ENCODE data around the gene ASIC4. TPM values are rescaled to one million over a fixed set of nuclear protein-coding genes. Genes with fewer than 3 reads are reported as not detected.

ASIC4 gene
- total RNA-seq, 1 donor from 2014 or later = not detected

DNA sequence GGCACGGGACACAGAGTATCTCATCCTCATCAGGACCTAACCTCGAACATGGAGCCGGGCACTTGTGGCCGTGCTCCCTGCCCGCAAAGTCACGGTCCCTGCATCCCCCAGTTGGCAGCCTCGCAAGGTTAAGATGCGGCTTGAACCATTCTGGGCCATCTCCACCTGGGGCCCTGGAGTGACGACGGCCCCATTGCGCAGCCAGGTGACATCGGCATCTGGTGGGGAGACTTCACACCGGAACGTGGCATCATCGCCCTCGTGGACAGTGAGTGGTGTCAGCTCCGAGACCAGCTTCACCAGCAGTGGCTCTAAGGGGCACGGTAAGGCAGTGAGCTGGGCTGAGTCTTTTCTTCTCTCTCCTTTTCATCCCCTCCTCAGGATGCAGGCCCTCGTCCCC is 42.1 kb downstream of the ASIC4 start:
- H3K9me3 ChIP-seq = no peaks in the 10 kb centered on the region
- TF ChIP-seq, protein P1, sequence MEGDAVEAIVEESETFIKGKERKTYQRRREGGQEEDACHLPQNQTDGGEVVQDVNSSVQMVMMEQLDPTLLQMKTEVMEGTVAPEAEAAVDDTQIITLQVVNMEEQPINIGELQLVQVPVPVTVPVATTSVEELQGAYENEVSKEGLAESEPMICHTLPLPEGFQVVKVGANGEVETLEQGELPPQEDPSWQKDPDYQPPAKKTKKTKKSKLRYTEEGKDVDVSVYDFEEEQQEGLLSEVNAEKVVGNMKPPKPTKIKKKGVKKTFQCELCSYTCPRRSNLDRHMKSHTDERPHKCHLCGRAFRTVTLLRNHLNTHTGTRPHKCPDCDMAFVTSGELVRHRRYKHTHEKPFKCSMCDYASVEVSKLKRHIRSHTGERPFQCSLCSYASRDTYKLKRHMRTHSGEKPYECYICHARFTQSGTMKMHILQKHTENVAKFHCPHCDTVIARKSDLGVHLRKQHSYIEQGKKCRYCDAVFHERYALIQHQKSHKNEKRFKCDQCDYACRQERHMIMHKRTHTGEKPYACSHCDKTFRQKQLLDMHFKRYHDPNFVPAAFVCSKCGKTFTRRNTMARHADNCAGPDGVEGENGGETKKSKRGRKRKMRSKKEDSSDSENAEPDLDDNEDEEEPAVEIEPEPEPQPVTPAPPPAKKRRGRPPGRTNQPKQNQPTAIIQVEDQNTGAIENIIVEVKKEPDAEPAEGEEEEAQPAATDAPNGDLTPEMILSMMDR (IDR thresholded peaks at IDR 0.05) = no peak
- TF ChIP-seq POLR2AphosphoS5 (IDR thresholded peaks at IDR 0.05; ENCODE audit: insufficient read depth in 1 of 2, low read depth in 1 of 2) (no peak), POLR2A (IDR thresholded peaks at IDR 0.05) (no peak)
- H3K36me3 ChIP-seq = no peaks in the 10 kb centered on the region
- no peak for DNase-seq (ENCODE audit: extremely low spot score in 2 of 2)
- H3K4me3 ChIP-seq = no peak overlapping the region
- H3K27me3 ChIP-seq = no peaks in the 10 kb centered on the region
- H3K27ac ChIP-seq = no peak overlapping the region
- intact Hi-C loops (cut with DNase I) = no loop called here
- H3K4me1 ChIP-seq = peaks cover 20% of the 10 kb centered on the region

DNA sequence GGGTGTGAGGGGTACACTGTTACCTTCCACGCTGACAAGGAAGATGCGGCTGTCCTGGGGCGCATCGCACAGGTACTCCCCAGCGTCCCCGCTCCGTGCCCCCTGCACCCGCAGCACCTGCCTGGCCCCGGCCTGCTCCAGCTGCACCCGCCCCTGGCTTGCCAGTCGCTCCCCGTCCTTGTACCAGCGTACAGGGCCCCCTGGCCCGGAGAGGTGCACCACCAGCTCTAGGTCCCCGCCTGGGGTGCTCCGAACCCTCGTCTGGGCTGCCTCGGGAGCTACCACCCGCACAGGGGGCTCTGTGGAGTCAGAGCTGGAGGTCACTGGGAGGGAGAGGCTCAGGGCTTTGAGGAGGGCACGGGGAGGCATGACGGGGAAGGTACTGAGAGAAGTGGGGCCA is 43.0 kb downstream of the ASIC4 start:
- no peaks in the 10 kb centered on the region for H3K9me3 ChIP-seq
- TF ChIP-seq, protein P1 (IDR thresholded peaks at IDR 0.05) = no peak
- TF ChIP-seq POLR2AphosphoS5 (IDR thresholded peaks at IDR 0.05; ENCODE audit: insufficient read depth in 1 of 2, low read depth in 1 of 2) (no peak), POLR2A (IDR thresholded peaks at IDR 0.05) (no peak)
- peaks cover 11% of the 10 kb centered on the region for H3K4me1 ChIP-seq
- H3K36me3 ChIP-seq = peaks cover 0 to 1% of the 10 kb centered on the region in 2 donors
- DNase-seq (ENCODE audit: extremely low spot score in 2 of 2) = no peak
- no peak overlapping the region for H3K27ac ChIP-seq
- intact Hi-C loops (cut with DNase I) = no loop called here
- no peak overlapping the region for H3K4me3 ChIP-seq
- no peaks in the 10 kb centered on the region for H3K27me3 ChIP-seq

DNA sequence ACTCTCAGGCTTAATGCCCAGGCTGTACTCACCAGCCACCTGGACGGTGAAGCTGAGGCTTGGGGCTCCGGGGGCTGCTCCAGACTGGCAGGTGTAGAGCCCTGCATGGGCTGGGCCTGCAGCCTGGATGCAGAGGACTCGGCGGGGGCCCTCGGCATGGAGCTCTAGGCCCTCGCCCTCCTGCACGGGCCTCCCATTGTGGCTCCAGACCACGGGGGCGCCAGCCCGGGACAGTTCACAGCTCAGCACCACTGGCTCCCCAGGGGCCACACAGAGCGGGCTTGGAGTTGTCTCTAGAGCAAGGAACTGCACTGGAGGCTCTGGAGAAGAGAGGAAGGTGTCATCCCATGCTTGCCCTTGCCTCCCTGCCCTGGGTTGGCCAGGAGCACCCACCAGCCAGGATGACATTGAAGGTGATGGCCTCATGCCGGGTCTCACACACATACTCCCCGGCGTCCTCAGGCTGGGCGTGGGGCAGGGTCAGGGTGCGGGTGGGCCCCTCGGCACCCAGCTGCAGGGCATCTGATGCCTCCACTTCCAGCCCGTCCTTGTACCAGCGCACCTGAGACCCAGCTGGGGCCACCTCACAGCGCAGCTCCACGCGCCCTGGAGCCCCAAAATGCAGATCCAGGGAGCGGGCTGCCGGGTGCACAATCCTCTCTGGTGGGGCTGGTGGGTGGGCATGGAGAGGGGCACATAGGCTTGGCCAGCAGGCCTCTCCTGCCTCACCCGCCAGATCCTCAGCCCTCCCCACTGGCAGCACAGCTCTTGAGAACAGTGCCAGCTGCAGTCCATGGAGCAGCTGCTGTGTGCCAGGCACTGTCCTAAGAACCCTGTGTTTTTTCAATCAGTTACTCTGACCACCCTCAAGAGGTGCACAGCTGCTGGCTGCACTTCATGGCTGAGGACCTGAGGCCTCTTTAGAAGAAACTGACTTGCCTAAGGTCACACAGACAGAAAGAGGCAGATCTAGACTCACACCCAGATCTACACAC is 43.8 kb downstream of the ASIC4 start:
- no peak for DNase-seq (ENCODE audit: extremely low spot score in 2 of 2)
- no peak overlapping the region for H3K4me3 ChIP-seq
- H3K27ac ChIP-seq = no peak overlapping the region
- no peaks in the 10 kb centered on the region for H3K9me3 ChIP-seq
- H3K36me3 ChIP-seq = peaks cover 0 to 9% of the 10 kb centered on the region in 2 donors
- H3K27me3 ChIP-seq = no peaks in the 10 kb centered on the region
- peaks cover 6% of the 10 kb centered on the region for H3K4me1 ChIP-seq
- intact Hi-C loops (cut with DNase I) = no loop called here
- TF ChIP-seq POLR2AphosphoS5 (IDR thresholded peaks at IDR 0.05; ENCODE audit: insufficient read depth in 1 of 2, low read depth in 1 of 2) (no peak), POLR2A (IDR thresholded peaks at IDR 0.05) (no peak)
- TF ChIP-seq, protein P1 (IDR thresholded peaks at IDR 0.05) = no peak

DNA sequence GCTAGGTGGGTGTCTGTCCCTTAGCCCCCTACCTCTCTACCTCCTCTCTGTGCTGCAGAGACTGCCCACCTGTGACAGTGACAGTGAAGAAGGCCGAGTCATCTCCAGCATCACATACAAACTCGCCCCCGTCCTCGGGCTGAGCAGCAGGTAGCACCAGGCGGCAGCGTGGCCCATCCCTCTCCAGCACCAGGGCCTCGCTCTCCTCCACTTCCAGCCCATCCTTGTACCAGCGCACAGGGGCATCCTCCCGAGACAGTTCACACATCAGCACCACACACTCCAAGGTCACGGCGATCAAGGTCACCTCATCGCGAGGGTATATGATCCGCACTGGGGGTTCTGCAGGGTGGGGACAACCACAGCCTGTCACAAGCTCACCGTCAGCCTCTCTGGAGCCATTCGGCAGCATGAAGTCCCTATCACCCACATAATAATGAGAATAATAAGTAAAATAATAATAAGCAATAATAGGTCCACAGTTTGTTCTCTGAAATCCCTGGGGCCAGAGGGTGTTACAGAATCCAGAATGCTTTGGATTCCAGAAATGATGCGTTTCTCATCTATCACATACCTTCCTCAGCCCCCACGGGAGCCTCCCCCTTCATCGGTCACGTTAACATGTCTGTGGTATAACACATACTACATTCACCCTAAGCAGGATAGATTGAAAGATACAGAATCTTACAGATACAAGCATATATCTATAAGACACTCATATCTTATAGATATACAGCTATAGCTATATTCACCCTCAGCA is 45.1 kb downstream of the ASIC4 start:
- no peak for TF ChIP-seq POLR2AphosphoS5 (IDR thresholded peaks at IDR 0.05; ENCODE audit: insufficient read depth in 1 of 2, low read depth in 1 of 2)
- TF ChIP-seq POLR2A (IDR thresholded peaks at IDR 0.05) = no peak
- TF ChIP-seq, protein P1 (IDR thresholded peaks at IDR 0.05) = no peak
- Histone ChIP-seq H3K27ac (no peak overlapping the region), H3K4me3 (no peak overlapping the region), H3K27me3 (no peaks in the 10 kb centered on the region), H3K36me3 (peaks cover 0 to 11% of the 10 kb centered on the region in 2 donors), H3K4me1 (no peaks in the 10 kb centered on the region), H3K9me3 (no peaks in the 10 kb centered on the region)
- no peak for DNase-seq (ENCODE audit: extremely low spot score in 2 of 2)
- intact Hi-C loops (cut with DNase I) = no loop called here
